Activated T-cell treated with anti-CD3 and anti-CD28 coated beads for 4 hours (primary cell): Measurements from ENCODE around the gene TMEM198.

ENCODE experiments used
- DNase-seq: peaks from one replicate; pipeline ENCODE4 v3.0.0-alpha.2; 2020

The TMEM198 gene

DNA sequence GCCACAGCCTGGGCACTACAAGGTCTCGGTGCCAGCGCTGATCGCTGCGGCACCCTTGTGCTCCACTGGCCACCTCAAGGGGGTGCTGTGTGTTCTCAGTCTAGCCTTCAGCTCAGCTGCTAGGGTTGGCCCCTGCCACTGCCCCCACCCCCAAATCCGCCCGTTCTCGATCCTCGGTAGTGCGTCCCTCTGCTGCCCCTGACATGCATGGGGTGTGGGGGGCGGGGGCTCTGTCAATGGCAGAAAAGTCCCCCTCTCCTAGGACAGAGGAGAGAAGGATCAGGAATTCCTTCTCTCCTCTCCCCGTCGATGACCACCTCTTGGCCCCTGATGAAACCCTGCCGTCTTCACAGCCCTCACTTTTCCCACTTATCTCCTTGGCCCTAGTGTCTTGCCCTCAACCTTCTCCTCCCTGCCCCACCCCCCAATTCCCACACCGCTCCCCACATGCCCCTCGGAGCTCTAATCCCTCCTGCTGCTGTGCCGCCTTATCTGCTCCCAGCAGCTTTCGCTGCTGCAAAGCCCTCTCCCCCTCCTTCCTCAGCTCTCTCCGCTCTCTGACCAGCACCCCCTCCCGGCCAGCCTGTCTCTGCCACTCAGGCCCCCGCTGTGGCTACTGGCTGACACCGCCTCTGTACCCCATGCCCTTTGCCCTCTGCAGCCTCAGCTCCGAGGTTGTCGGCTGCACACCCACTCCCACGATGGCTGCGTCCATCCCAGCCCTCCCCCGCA is 33.9 kb upstream of the TMEM198 start:
- peak; percentile 21 for DNase-seq

GRCh38 chr2:219510512-219511135 is 33.2 kb upstream of the TMEM198 start:
- DNase-seq: no peak

DNA sequence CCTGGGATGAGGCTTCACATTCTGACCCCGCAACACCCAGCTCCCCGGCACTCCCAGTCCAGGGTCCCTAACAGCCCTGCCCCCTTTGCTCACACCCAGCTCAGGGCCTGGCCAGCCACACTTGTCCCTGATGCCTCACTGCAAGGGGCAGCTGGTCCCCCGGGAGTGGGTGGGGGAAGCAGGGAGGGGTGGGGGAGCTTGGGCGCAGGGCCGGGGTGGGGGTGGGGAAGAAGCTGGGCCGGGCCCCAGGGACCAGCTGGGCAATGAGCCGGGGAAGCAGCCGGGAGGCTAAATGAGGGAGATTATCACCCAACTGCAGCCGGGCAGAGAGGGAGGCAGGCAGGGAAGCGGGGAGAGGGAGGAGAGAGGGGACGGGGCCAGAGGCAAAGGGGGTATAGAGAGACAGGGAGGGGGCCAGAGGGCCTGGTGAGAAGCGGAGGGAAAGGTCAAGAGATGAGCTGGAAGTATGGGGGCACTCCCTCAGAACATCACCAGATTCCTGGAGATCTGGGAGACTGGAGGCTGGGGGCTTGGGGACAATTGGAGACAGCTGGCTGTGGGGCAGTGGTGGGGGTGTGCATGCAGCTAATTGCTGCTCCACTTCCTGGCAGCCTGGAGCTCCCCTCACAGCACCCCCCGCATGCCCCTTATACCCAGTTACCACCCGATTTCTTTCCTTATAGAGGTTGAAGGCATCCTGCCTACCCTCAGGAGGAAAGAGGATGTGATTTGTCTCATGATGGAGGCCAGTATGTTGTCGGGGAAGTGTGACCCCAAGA is 32.1 kb upstream of the TMEM198 start:
- no peak for DNase-seq

DNA sequence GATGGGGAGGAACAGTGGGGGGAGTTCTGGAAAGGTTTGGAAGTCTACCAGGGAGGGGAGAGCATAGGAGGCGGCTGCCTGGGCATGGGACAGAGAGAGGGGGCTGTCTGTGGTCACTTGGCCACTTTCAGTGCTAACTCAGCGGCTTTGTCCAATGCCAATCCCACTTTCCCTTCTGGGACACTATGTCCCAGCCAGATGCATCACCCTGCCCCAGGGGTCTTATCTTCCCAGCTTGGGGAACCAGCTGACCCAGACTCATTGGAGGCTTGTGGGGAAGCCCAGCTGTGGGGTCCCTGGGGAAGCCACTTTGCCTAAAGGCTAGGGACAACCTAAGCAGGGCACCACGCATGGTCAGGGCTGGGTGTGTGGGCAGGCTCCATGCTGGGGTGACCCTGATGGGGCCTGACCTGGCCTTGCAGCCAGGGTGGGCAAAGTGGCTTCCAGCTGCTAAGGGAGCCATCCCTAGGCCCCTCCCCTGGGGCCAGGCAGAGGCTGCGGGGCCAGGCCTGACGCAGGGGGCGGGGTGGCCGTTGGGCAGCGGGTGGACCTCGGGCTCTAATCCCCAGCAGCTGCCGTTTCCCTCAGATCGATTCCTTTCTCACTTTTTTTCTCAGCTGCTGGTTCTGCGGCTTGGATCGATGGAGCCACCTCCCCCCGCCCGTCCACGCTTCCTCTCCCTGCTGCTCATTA is 31.2 kb upstream of the TMEM198 start:
- no peak for DNase-seq

DNA sequence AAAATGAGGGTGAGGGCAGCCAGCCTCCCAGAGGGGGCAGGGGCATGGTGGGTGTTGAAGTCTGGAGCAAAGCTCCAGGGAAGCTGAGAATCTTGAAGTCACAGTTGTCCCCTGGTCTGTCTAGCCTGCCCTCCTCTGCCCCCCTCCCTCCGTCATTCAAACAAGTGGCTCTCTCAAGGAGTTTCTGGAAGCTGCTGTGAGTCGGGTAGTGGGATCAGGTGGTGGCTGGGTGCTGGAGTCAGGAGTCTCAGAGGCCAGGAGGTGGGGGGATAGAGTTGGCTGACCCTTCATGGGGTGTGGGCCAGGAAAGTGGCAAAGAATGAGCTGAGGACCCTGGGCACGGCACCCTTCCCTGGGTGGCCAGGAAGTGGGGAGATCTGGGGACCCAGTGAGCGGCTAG is 30.0 kb upstream of the TMEM198 start:
- DNase-seq: no peak

DNA sequence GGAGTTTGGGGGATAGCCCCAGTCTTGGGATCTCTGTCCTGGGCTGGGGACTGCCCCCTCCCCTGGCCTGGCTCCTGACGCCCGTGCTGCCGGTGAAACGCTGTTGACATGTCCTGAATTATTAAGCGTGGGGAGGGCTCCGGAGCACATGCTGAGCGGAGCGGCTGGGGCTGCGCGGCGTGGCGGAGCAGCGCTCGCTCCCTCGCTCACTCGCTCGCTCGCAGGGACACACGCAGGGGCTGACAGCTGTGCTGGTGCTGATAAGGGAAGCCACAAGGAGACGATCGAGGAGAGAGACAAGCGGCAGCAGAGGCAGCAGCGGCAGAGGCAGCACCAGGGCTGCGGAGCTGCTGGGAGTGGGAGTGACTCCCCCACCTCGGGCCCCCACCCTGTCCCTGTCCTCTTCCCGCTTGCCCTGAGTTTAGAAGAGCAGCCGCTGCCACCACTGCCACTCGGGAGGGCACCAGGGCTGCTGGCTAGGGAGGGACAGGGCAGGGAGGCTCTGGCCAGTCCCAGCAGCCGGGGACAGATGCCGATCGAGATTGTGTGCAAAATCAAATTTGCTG is 29.5 kb upstream of the TMEM198 start, which contains the start of gene ASIC4:
Gene ASIC4, plus strand, starts transcription at position 287 of the 566 bp plus-strand sequence. Its CDS starts 243 bp downstream, at position 530.
- DNase-seq: no peak

DNA sequence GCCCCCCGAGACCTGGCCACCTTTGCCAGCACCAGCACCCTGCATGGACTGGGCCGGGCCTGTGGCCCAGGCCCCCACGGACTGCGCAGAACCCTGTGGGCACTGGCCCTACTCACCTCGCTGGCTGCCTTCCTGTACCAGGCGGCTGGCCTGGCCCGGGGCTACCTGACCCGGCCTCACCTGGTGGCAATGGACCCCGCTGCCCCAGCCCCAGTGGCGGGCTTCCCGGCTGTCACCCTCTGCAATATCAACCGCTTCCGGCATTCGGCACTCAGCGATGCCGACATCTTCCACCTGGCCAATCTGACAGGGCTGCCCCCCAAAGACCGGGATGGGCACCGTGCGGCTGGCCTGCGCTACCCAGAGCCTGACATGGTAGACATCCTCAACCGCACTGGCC is 29.0 kb upstream of the TMEM198 start:
- DNase-seq: no peak

DNA sequence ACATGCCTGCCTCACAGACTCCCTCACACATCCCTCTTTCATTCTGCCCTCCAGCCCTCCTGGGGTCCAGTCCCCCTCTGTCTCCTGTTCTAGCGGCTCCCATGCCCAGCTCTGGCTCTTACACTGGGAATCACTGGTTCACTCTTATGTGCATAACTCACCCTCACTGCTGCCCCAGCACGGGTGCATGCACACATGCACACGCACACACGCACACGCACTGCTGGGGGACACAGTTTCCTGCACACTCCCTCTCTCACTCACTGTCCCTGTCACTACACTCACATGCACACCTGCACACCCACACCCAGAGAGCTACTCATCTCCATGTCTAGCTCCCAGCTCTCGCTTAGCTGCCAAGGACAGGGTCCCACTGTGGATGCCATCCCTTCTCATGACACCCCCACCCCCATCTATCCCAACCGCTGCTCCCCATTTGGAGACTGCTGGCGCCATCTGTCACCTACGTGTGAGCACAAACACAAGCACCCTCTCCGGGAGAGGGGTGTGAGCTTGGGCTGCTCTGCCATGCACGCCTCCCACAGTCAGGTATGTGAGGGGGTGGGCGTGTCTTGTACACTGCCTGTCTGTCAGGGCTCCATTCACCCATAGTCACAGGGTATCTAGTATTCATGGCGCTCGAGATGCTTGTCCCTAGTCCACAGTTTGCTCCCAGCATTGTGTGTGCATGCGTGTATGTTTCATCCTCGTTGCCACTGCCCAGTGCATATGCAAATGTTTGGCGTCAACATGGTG is 27.8 kb upstream of the TMEM198 start:
- no peak for DNase-seq

DNA sequence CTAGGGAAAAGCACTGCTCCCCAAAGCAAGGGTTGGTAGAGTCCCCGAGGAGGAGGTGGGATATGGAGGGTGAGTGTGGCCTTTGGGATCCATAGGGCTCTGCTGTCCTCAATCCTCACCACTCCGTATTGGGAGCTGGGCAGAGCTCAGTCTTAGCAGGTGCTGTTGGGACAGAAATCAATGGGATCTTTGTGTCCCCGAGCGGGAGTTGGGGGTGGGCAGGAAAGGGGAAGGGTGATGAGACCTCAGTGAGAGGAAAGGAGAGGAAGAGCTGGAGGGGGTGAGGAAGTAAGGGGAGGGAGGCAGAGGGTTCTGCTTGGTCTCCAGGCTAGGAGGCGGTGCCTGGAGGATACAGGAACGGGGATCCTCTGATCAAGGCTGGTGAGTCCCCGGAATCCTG is 26.9 kb upstream of the TMEM198 start:
- DNase-seq: no peak

GRCh38 chr2:219517954-219518778 is 25.7 kb upstream of the TMEM198 start:
- no peak for DNase-seq

- no peak for DNase-seq
These were observed 24.3 kb upstream of the TMEM198 start for GRCh38 chr2:219519526-219519916.

- no peak for DNase-seq
These were observed 23.7 kb upstream of the TMEM198 start for GRCh38 chr2:219520079-219520478.

GRCh38 chr2:219521066-219521880 is 22.6 kb upstream of the TMEM198 start:
- no peak for DNase-seq

- DNase-seq: no peak
These were observed 21.5 kb upstream of the TMEM198 start for GRCh38 chr2:219522111-219523030.

- no peak for DNase-seq
These were observed 20.7 kb upstream of the TMEM198 start for GRCh38 chr2:219523031-219523671.

DNA sequence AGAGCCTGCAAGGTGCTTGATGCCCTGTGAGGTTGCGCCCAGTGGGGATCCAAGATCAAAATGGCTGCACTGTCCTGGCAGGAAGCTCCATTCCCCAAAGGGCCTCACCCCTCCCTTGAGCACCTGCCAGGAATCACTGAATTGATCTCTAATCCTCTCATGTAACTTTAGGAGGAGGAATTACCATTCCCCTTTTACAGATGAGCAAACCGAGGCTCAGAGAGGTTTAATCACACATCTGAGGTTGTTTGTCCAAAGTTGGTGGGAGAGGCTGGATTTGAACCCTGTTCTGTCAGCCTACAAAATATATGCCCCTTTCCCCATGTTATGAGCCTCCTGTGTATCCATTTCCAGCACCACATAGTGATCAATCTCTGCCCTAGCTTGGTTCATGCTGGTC is 19.0 kb upstream of the TMEM198 start:
- DNase-seq: no peak

DNA sequence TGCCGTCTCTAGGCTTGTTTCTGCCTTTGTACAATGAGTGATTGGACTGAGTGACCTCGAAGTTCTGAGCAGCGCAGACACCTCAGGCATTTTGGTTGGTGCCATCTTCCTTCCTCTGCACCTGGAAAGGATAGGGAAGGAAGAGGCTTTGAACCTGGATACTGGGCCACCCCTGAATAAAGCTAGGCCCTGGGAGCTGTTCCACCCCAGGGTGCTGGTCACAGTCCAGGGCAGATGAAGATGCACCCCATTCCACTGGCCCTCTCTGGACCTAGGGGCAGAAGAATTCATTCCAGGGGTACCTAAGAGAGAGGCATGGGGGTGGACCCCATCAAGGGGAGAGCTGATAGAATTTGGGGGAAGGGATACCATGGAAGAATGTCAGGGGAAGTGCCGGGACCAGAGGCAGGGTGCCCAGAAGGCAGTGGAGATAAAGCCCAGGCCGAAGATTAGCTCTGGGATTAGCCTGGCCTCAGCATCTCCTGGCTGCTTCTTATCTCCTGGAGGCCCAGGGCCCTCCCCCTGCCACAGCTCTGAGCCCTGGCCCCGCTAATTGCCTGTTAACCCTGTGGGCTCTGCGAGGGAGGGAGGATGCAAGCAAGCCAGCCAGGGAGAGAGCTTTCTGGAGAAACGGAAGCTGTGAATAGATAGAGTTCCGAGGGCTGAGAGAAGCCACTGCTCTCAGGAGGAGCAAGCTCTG is 18.1 kb upstream of the TMEM198 start:
- DNase-seq: no peak
